SK-N-SH treated with all-trans-retinoic acid at 6 μM for 48 hours (cell line): ENCODE data around the gene KAT2B.

Experiments
- ATAC-seq: fragments of 200-7000 bp; cut with Tn5 transposase; 3 replicates; pipeline ENCODE4 v1.9.1; 2020; ENCODE audit warnings: mild to moderate bottlenecking, moderate library complexity
- BACH2 ChIP-seq: fragments of 250-450 bp; sonication (Bioruptor Pico); IDR thresholded peaks from 2 replicates; pipeline ENCODE4 v1.9.0; 2021; ENCODE audit warnings: mild to moderate bottlenecking, borderline replicate concordance
- CREB5 ChIP-seq: fragments of 250-450 bp; sonication (Bioruptor Pico); IDR thresholded peaks from 2 replicates; pipeline ENCODE4 v1.5.1; 2020; ENCODE audit warnings: low read depth, mild to moderate bottlenecking, moderate library complexity
- CSDC2 ChIP-seq: fragments of 250-450 bp; sonication (Bioruptor Pico); IDR thresholded peaks from 2 replicates; pipeline ENCODE4 v1.5.0; 2020; ENCODE audit warnings: mild to moderate bottlenecking, moderate library complexity
- ESRRG ChIP-seq: fragments of 250-450 bp; sonication (Bioruptor Pico); IDR thresholded peaks from 2 replicates; pipeline ENCODE4 v1.6.1; 2021; ENCODE audit warnings: mild to moderate bottlenecking
- GLIS3 ChIP-seq: fragments of 250-450 bp; sonication (Bioruptor Pico); IDR thresholded peaks from 2 replicates; pipeline ENCODE4 v1.5.0; 2020; ENCODE audit warnings: mild to moderate bottlenecking, moderate library complexity
- ISL1 ChIP-seq: fragments of 250-450 bp; sonication (Bioruptor Pico); IDR thresholded peaks from 2 replicates; pipeline ENCODE4 v2.1.2; 2022; ENCODE audit warnings: mild to moderate bottlenecking, moderate library complexity
- PATZ1 ChIP-seq: fragments of 250-450 bp; sonication (Bioruptor Pico); IDR thresholded peaks from 2 replicates; pipeline ENCODE4 v1.8.0; 2020; ENCODE audit warnings: mild to moderate bottlenecking, moderate library complexity, borderline replicate concordance
- POU6F1 ChIP-seq: fragments of 250-450 bp; sonication (Bioruptor Pico); IDR thresholded peaks from 2 replicates; pipeline ENCODE4 v1.8.0; 2021; ENCODE audit warnings: low read depth, mild to moderate bottlenecking, moderate library complexity, borderline replicate concordance
- PPARA ChIP-seq: fragments of 250-450 bp; sonication (Bioruptor Pico); IDR thresholded peaks from 2 replicates; pipeline ENCODE4 v1.5.0; 2020; ENCODE audit warnings: mild to moderate bottlenecking, borderline replicate concordance
- RARB ChIP-seq: fragments of 250-450 bp; sonication (Bioruptor Pico); IDR thresholded peaks from 2 replicates; pipeline ENCODE4 v1.8.0; 2021; ENCODE audit warnings: mild to moderate bottlenecking, moderate library complexity
- SNAI2 ChIP-seq: fragments of 250-450 bp; sonication (Bioruptor Pico); IDR thresholded peaks from 2 replicates; pipeline ENCODE4 v1.5.0; 2020; ENCODE audit warnings: mild to moderate bottlenecking, moderate library complexity
- TCF4 ChIP-seq: fragments of 250-450 bp; sonication (Bioruptor Pico); IDR thresholded peaks from 2 replicates; pipeline ENCODE4 v1.8.0; 2021; ENCODE audit warnings: mild to moderate bottlenecking, moderate library complexity, borderline replicate concordance
- TOX ChIP-seq: fragments of 250-450 bp; sonication (Bioruptor Pico); IDR thresholded peaks from 2 replicates; pipeline ENCODE4 v1.8.0; 2021; ENCODE audit warnings: mild to moderate bottlenecking, moderate library complexity, borderline replicate concordance
- TSHZ2 ChIP-seq: fragments of 250-450 bp; sonication (Bioruptor Pico); IDR thresholded peaks from 2 replicates; pipeline ENCODE4 v1.5.0; 2020; ENCODE audit warnings: mild to moderate bottlenecking, moderate library complexity
- ZC3H10 ChIP-seq: fragments of 250-450 bp; sonication (Bioruptor Pico); IDR thresholded peaks from 2 replicates; pipeline ENCODE4 v1.5.1; 2021; ENCODE audit warnings: mild to moderate bottlenecking, moderate library complexity
- ZFP3 ChIP-seq: fragments of 250-450 bp; sonication (Bioruptor Pico); IDR thresholded peaks from 2 replicates; pipeline ENCODE4 v1.5.0; 2020; ENCODE audit warnings: mild to moderate bottlenecking, moderate library complexity
- ZFP30 ChIP-seq: fragments of 450-650 bp; formaldehyde crosslinking; IDR thresholded peaks from 2 replicates; pipeline ENCODE4 v1.5.0; 2022; ENCODE audit warnings: mild to moderate bottlenecking, moderate library complexity
- ZNF565 ChIP-seq: fragments of 450-650 bp; formaldehyde crosslinking; conservative IDR thresholded peaks from 2 replicates; pipeline ENCODE4 v1.5.0; 2020; ENCODE audit warnings: low read depth, mild to moderate bottlenecking, moderate library complexity
- ZNF70 ChIP-seq: fragments of 450-650 bp; formaldehyde crosslinking; IDR thresholded peaks from 2 replicates; pipeline ENCODE4 v1.5.0; 2020; ENCODE audit warnings: mild to moderate bottlenecking, moderate library complexity
- ZNF8 ChIP-seq: fragments of 450-650 bp; formaldehyde crosslinking; IDR thresholded peaks from 2 replicates; pipeline ENCODE4 v1.5.0; 2020; ENCODE audit warnings: mild to moderate bottlenecking, moderate library complexity

The KAT2B gene

GRCh38 chr3:20057612-20058180, 17.4 kb downstream of the KAT2B start (continued):
- TF ChIP-seq TSHZ2 (no peak), CSDC2 (no peak)

GRCh38 chr3:20059929-20060328, 19.7 kb downstream of the KAT2B start:
- no peak for ATAC-seq
- no peak for TF ChIP-seq TSHZ2
- TF ChIP-seq SNAI2 = no peak
- TF ChIP-seq RARB = no peak
- no peak for TF ChIP-seq PATZ1 (CRISPR knock-in tag)
- TF ChIP-seq TOX (CRISPR knock-in tag) = no peak
- TF ChIP-seq GLIS3 (CRISPR knock-in tag) = no peak
- TF ChIP-seq TCF4 (CRISPR knock-in tag) = no peak
- no peak for TF ChIP-seq ZNF565
- TF ChIP-seq ZFP30 = no peak
- no peak for TF ChIP-seq ZC3H10

GRCh38 chr3:20060974-20061685, 20.9 kb downstream of the KAT2B start:
- TF ChIP-seq CSDC2 (no peak), RARB (no peak), ZNF8 (no peak), PPARA (no peak), PATZ1 (CRISPR knock-in tag) (no peak), CREB5 (no peak), GLIS3 (CRISPR knock-in tag) (no peak), BACH2 (CRISPR knock-in tag) (no peak), ZFP30 (no peak), ZC3H10 (no peak), ISL1 (no peak), TSHZ2 (no peak), ESRRG (no peak), ZFP3 (CRISPR knock-in tag) (no peak), TCF4 (CRISPR knock-in tag) (no peak), TOX (CRISPR knock-in tag) (no peak), POU6F1 (no peak), ZNF70 (CRISPR knock-in tag) (no peak)
- no peak for ATAC-seq
